HG03039 (cell line): ENCODE results near the gene LIF.

Experiments
- ATAC-seq: cut with Tn5 transposase; IDR thresholded peaks from one replicate; pipeline ENCODE4 v1.9.1; 2021; ENCODE audit warnings: mild to moderate bottlenecking, moderate library complexity; ENCODE audit not compliant: unreplicated experiment

LIF gene

GRCh38 chr22:30195245-30196140, 51.1 kb downstream of the LIF start:
- no peak for ATAC-seq

GRCh38 chr22:30193031-30193775, 53.4 kb downstream of the LIF start:
- no peak for ATAC-seq

GRCh38 chr22:30192427-30192826, 54.1 kb downstream of the LIF start:
- ATAC-seq, result no peak

GRCh38 chr22:30191040-30191701, 55.4 kb downstream of the LIF start:
- no peak for ATAC-seq

- ATAC-seq, result no peak
Measured at GRCh38 chr22:30190574-30190973, 56.0 kb downstream of the LIF start.
